SU-DHL-6 (cell line): ENCODE measurements around the gene IPPK.

ENCODE experiments used
- H2AFZ ChIP-seq: fragments of 200-600 bp; sonication (generic); 2 replicates; pipeline ENCODE4 v1.6.1; 2014; ENCODE audit warnings: low read depth, mild to moderate bottlenecking, moderate library complexity, mixed read lengths, antibody characterized with exemption, low read length; ENCODE audit not compliant: severe bottlenecking
- H3F3A ChIP-seq: fragments of 200-600 bp; shearing (Covaris generic); 2 replicates; pipeline ENCODE4 v1.6.0; 2016; ENCODE audit warnings: antibody characterized with exemption, mild to moderate bottlenecking; ENCODE audit not compliant: insufficient read depth
- H3K27ac ChIP-seq: fragments of 200-600 bp; sonication (generic); 2 replicates; pipeline ENCODE4 v1.5.1; 2016; ENCODE audit warnings: low read depth, mild to moderate bottlenecking, low read length, moderate library complexity, mixed read lengths
- H3K27me3 ChIP-seq: fragments of 200-600 bp; sonication (generic), shearing (Covaris generic); 2 replicates; pipeline ENCODE4 v1.6.0; 2014; ENCODE audit warnings: mild to moderate bottlenecking, low read length
- H3K36me3 ChIP-seq: fragments of 200-600 bp; sonication (generic); 2 replicates; pipeline ENCODE4 v1.6.1; 2014; ENCODE audit warnings: mild to moderate bottlenecking, low read length, mixed read lengths
- H3K4me2 ChIP-seq: fragments of 300-600, 200-600 bp; shearing (Covaris generic), sonication (generic); 2 replicates; pipeline ENCODE4 v1.6.0; 2014; ENCODE audit warnings: low read length, low read depth, mild to moderate bottlenecking; ENCODE audit not compliant: poor library complexity, severe bottlenecking
- H3K4me3 ChIP-seq: fragments of 200-600 bp; sonication (generic); 2 replicates; pipeline ENCODE4 v1.5.1; 2014; ENCODE audit warnings: antibody characterized with exemption, low read length, mild to moderate bottlenecking, mixed read lengths; ENCODE audit not compliant: insufficient read depth, poor library complexity, severe bottlenecking
- H3K79me2 ChIP-seq: fragments of 200-600 bp; sonication (generic); 2 replicates; pipeline ENCODE4 v1.6.1; 2014; ENCODE audit warnings: mild to moderate bottlenecking, low read length, moderate library complexity; ENCODE audit not compliant: insufficient read depth
- H3K9ac ChIP-seq: fragments of 200-600 bp; sonication (generic); 2 replicates; pipeline ENCODE4 v1.7.0; 2014; ENCODE audit warnings: mild to moderate bottlenecking, low read length
- H3K9me2 ChIP-seq: fragments of 200-600 bp; sonication (generic); replicated peaks from 2 replicates; pipeline ENCODE4 v1.6.1; 2014; ENCODE audit warnings: low read length; ENCODE audit not compliant: insufficient read depth
- H3K9me3 ChIP-seq: fragments of 200-600 bp; sonication (generic); 2 replicates; pipeline ENCODE4 v1.6.1; 2014; ENCODE audit warnings: low read length, mixed read lengths; ENCODE audit not compliant: insufficient read depth
- H4K20me1 ChIP-seq: fragments of 200-600 bp; sonication (generic); 2 replicates; pipeline ENCODE4 v1.6.1; 2014; ENCODE audit warnings: low read depth, mild to moderate bottlenecking, antibody characterized with exemption, low read length, moderate library complexity, mixed read lengths
- EZH2phosphoT487 ChIP-seq: fragments of 200-600 bp; sonication (generic), shearing (Covaris generic); conservative IDR thresholded peaks from 2 replicates; pipeline ENCODE4 v1.6.1; 2018; ENCODE audit warnings: mild to moderate bottlenecking, antibody characterized with exemption, low read length, moderate library complexity, mixed read lengths
- TF ChIP-seq, protein P1 (sequence below): fragments of 200-600 bp; sonication (generic); IDR thresholded peaks from one replicate; pipeline ENCODE4 v1.5.1; 2017; ENCODE audit warnings: antibody characterized with exemption, mild to moderate bottlenecking, low read length, moderate library complexity; ENCODE audit not compliant: insufficient read depth, poor library complexity, severe bottlenecking

IPPK gene

DNA sequence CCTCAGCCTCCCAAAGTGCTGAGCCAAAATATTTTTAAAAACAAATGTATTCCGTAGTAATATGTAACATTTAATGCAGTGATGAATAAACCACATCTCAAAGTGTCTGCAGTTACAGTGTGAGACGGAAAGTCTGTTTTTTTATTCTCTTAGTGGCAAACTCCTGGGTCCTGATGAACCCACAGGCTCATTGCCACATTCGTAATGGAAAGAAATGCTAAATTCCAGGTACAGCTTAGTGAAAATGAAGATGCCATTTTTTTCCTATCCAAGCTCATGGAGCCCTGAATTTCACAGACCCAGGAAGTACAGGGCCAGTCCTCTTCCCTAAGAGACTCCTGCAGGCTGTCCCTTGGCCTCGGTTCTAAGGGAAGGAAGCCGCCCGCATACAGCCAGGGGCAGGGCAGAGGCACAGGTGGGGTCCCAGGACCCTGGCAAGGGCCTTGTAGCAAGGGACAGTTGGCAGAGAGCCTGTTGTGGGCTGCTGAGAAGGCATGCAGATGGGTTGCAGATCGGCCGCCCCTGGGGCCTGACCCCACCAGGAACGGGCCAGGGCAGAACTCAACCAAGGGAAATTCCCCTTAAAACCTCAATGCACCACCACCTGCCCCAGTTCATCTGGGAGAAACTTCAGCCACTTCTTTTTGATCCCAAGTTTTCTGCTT is 36.2 kb downstream of the IPPK start:
- Histone ChIP-seq H4K20me1 (no peaks in the 10 kb centered on the region), H3K9me3 (no peaks in the 10 kb centered on the region), H3K9me2 (no peaks in the 10 kb centered on the region), H3K4me2 (no peak overlapping the region), H2AFZ (no peak overlapping the region), H3K36me3 (0 out of 2 replicates have a peak, but pooled peaks cover 2% of the 10 kb centered on the region), H3K9ac (no peak overlapping the region), H3K27ac (no peak overlapping the region), H3K27me3 (no peaks in the 10 kb centered on the region), H3K79me2 (no peaks in the 10 kb centered on the region), H3F3A (no peaks in the 10 kb centered on the region), H3K4me3 (no peak overlapping the region)
- no peak for TF ChIP-seq EZH2phosphoT487

DNA sequence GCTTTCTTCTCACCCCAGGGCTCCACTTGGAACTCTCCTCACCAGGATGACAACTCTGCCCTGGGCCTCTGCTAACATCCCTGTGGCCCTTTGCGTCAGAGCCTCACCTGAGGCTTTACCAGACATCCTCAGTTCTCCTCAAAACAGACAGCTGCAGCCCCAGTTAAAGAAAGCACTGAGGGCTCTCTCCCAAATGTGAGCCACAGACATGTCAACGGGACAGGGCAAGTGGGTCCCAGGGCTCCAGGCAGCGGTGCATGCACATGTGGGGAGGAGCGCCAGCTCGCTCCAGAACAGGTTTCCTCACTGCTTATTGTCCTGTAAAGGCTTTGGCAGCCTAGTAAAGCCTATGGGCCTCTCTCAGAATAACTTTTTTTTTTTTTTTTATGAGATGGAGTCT is 37.3 kb downstream of the IPPK start:
- Histone ChIP-seq H3K27me3 (no peaks in the 10 kb centered on the region), H3K4me3 (no peak overlapping the region), H3K4me2 (no peak overlapping the region), H3K9me2 (no peaks in the 10 kb centered on the region), H4K20me1 (no peaks in the 10 kb centered on the region), H3K9ac (no peak overlapping the region), H3K36me3 (0 out of 2 replicates have a peak, but pooled peaks cover 2% of the 10 kb centered on the region), H3K79me2 (no peaks in the 10 kb centered on the region), H3K9me3 (no peaks in the 10 kb centered on the region), H3F3A (no peaks in the 10 kb centered on the region), H2AFZ (no peak overlapping the region), H3K27ac (no peak overlapping the region)
- TF ChIP-seq, protein P1, sequence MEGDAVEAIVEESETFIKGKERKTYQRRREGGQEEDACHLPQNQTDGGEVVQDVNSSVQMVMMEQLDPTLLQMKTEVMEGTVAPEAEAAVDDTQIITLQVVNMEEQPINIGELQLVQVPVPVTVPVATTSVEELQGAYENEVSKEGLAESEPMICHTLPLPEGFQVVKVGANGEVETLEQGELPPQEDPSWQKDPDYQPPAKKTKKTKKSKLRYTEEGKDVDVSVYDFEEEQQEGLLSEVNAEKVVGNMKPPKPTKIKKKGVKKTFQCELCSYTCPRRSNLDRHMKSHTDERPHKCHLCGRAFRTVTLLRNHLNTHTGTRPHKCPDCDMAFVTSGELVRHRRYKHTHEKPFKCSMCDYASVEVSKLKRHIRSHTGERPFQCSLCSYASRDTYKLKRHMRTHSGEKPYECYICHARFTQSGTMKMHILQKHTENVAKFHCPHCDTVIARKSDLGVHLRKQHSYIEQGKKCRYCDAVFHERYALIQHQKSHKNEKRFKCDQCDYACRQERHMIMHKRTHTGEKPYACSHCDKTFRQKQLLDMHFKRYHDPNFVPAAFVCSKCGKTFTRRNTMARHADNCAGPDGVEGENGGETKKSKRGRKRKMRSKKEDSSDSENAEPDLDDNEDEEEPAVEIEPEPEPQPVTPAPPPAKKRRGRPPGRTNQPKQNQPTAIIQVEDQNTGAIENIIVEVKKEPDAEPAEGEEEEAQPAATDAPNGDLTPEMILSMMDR = no peak

DNA sequence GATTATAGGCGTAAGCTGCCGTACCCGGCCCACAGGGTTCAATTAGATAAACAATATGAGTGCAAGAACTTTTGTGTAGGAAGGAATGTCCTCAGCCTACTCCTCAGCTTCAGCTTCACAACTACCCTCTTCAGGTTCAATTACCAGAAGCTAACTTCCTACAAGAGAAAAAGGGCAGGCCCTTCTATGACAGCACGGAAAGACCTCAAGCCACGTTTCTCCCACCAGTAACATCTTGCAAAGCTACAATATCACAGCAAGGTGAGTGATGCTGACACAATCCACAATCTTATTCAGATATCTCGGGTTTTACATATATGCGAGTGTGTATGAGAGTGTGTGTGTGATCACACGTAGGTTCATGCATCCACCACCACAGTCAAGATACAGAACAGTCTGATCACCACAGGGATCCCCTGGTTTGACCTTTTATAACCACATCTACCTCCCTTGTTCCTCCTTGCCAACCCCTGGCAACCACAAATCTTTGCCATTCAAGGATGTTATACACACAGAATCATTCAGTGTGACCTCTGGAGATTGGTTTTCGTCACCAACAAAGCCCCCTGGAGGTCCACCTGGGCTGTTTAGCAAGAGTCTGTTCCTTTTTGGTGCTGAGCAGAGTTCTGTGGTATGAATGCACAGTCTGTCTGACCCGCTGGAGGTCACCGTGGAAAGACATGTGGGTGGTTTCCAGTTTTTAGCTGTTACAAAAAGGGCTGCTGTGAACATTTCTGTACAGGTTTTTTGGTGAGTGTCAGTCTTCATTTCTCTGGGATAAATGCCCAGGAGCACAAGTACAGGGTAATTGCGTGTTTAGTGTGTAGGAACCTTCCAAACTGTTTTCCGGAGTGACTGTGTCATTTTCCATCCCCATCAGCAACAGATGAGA is 38.2 kb downstream of the IPPK start:
- Histone ChIP-seq H3F3A (no peaks in the 10 kb centered on the region), H3K4me3 (no peak overlapping the region), H4K20me1 (no peaks in the 10 kb centered on the region), H3K79me2 (no peaks in the 10 kb centered on the region), H3K27me3 (no peaks in the 10 kb centered on the region), H3K27ac (no peak overlapping the region), H3K9me2 (no peaks in the 10 kb centered on the region), H3K9ac (no peak overlapping the region), H3K9me3 (no peaks in the 10 kb centered on the region), H3K4me2 (no peak overlapping the region), H3K36me3 (0 out of 2 replicates have a peak, but pooled peaks cover 2% of the 10 kb centered on the region), H2AFZ (no peak overlapping the region)
- TF ChIP-seq, protein P1 = no peak
- TF ChIP-seq EZH2phosphoT487 = no peak

DNA sequence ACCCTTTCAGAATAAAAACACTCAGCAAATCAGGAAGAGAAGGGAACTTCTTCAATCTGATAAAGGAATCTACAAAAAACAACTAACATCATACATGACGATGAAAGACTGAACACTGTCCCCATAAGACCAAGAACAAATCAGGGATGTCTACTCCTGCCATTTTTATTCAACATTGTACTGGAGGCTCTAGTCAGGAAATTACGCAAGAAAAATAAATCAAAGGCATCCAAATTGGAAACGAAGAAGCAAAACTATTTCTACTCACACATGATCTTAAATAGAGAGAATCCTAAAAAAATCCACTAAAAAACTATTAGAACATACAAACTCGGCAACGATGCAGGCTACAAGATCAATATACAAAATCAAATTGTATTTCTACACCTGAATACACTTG is 42.3 kb downstream of the IPPK start:
- Histone ChIP-seq H3K9ac (no peak overlapping the region), H3K79me2 (no peaks in the 10 kb centered on the region), H3K36me3 (peaks cover 5% of the 10 kb centered on the region; the same call in 1 of the 2 replicates), H3F3A (no peaks in the 10 kb centered on the region), H3K4me2 (no peak overlapping the region), H3K27me3 (no peaks in the 10 kb centered on the region), H2AFZ (no peak overlapping the region), H3K9me2 (no peaks in the 10 kb centered on the region), H4K20me1 (no peaks in the 10 kb centered on the region), H3K9me3 (no peaks in the 10 kb centered on the region), H3K27ac (no peak overlapping the region), H3K4me3 (no peak overlapping the region)
- TF ChIP-seq, protein P1 = no peak
- no peak for TF ChIP-seq EZH2phosphoT487
